B cell (primary cell): ENCODE data around the gene TRANK1.

Experiments
- CTCF ChIP-seq: fragments of 200-600 bp; IDR thresholded peaks from one replicate; pipeline ENCODE4 v1.8.0; 2022; ENCODE audit warnings: antibody characterized with exemption, mild to moderate bottlenecking
- EZH2 ChIP-seq: IDR thresholded peaks from 2 replicates; pipeline ENCODE4 v1.6.1; 2012; ENCODE audit warnings: borderline replicate concordance, low read depth, mild to moderate bottlenecking, moderate library complexity, low read length; ENCODE audit not compliant: insufficient read depth, poor library complexity, severe bottlenecking

GRCh38 chr3:36777424-36778218, 167.2 kb downstream of the TRANK1 start:
- no peak for TF ChIP-seq CTCF
- no peak for TF ChIP-seq EZH2
